GM12875 (cell line): ENCODE data around the gene NR1D1.
"Not testable (repeated sequence)": the region's sequence is repeated elsewhere in the genome, so short reads cannot be mapped to it uniquely, and the experiment has no call there.

Experiments
- H3K4me3 ChIP-seq: one replicate; pipeline ENCODE4 v1.5.1; 2011; ENCODE audit warnings: low read depth, low read length, control low read depth
- CTCF ChIP-seq: IDR thresholded peaks from 2 replicates; pipeline ENCODE4 v1.5.1; 2011; ENCODE audit warnings: low read depth, mild to moderate bottlenecking, control low read depth, inconsistent platforms, low read length, moderate library complexity, borderline replicate concordance; ENCODE audit not compliant: insufficient read depth

Gene NR1D1

GRCh38 chr17:40100419-40100668 lies at the start of gene NR1D1:
TSS of gene NR1D1 (minus strand) at chr17:40100589. CDS start at chr17:40100094, 495 bp downstream.
- TF ChIP-seq CTCF: no peak
- H3K4me3 ChIP-seq: peak within 1 kb of the TSS; percentile 57

GRCh38 chr17:40148527-40148926 lies 48.1 kb upstream of the NR1D1 start:
- TF ChIP-seq CTCF: no peak
- no peak overlapping the region for H3K4me3 ChIP-seq

GRCh38 chr17:40145476-40145875 lies 45.1 kb upstream of the NR1D1 start:
- no peak for TF ChIP-seq CTCF
- H3K4me3 ChIP-seq: no peak overlapping the region

- H3K4me3 ChIP-seq: not testable (repeated sequence)
These were observed 42.8 kb upstream of the NR1D1 start for GRCh38 chr17:40143166-40143565.

GRCh38 chr17:40139566-40140058 lies 39.2 kb upstream of the NR1D1 start:
- H3K4me3 ChIP-seq: peak overlapping the region; percentile 90
- no peak for TF ChIP-seq CTCF

- H3K4me3 ChIP-seq: no peak overlapping the region
- no peak for TF ChIP-seq CTCF
These were observed 35.4 kb upstream of the NR1D1 start for GRCh38 chr17:40135817-40136216.

GRCh38 chr17:40134184-40134583 lies 33.8 kb upstream of the NR1D1 start:
- TF ChIP-seq CTCF: no peak

GRCh38 chr17:40130352-40131042 lies 30.1 kb upstream of the NR1D1 start:
- no peak overlapping the region for H3K4me3 ChIP-seq
- no peak for TF ChIP-seq CTCF

More at GRCh38 chr17:40134184-40134583, 33.8 kb upstream of the NR1D1 start:
- no peak overlapping the region for H3K4me3 ChIP-seq
